Measurements from ENCODE around the gene ABR.

DNA sequence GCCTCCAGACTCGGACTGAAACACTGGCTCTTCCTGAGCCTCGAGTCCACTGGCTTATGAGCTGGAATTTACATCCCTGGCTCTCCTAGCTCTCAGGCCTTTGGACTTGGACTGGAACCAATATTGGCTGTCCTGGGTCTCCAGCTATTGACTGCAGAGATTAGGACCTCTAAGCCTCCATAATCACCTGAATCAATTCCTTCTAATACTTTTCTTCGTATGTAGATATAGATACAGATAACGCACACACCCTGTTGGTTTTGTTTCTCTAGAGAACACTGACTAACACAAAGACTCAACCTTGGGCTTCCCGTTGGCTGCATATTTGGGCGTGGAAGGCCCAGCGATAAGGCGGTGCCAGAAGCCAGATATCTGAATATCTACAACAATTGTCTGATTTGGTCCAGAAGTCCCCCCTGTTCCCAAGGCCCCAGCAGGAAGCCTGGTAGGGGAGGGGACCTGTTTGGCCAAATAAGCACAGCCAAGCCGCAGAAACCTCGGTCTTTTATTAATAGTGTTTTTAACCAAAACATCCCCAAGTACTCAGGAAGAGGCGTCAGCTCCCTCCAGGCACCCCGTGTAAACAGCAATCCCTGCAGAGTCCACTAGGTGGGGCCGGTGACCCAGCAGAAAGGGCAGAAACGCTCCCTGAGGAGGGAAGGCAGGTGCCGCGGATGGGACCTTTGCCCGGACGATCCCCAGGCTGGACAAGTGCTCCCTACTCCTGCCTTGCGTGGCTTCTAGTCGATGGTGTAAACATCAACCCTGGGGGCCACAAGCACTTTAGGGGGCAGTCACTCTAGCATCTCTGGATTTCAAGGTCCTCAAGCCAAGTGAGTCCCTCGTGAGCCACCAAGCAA lies 57.0 kb downstream of the ABR start:
- TF ChIP-seq, protein P1, sequence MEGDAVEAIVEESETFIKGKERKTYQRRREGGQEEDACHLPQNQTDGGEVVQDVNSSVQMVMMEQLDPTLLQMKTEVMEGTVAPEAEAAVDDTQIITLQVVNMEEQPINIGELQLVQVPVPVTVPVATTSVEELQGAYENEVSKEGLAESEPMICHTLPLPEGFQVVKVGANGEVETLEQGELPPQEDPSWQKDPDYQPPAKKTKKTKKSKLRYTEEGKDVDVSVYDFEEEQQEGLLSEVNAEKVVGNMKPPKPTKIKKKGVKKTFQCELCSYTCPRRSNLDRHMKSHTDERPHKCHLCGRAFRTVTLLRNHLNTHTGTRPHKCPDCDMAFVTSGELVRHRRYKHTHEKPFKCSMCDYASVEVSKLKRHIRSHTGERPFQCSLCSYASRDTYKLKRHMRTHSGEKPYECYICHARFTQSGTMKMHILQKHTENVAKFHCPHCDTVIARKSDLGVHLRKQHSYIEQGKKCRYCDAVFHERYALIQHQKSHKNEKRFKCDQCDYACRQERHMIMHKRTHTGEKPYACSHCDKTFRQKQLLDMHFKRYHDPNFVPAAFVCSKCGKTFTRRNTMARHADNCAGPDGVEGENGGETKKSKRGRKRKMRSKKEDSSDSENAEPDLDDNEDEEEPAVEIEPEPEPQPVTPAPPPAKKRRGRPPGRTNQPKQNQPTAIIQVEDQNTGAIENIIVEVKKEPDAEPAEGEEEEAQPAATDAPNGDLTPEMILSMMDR (IDR thresholded peaks at IDR 0.05; ENCODE audit: low read depth, low read length, missing input control), result peak; percentile 84
- TF ChIP-seq TAF1 (conservative IDR thresholded peaks at IDR 0.05) (no peak), RAD21 (IDR thresholded peaks at IDR 0.05) (peak; percentile 93 to 96)

All from liver (tissue), 3 donors.